GM23338 (cell line): Measurements from ENCODE around the gene LPP. TPM values are rescaled to one million over a fixed set of nuclear protein-coding genes. Genes with fewer than 3 reads are reported as not detected.

Experiments used
- ATAC-seq: fragments of 200-7000 bp; cut with Tn5 transposase; 3 replicates; pipeline ENCODE4 v1.9.1; 2020
- DNase-seq: peaks from one replicate; pipeline ENCODE4 v3.0.0-alpha.2; 2015; ENCODE audit warnings: low spot score
- H2AFZ ChIP-seq: fragments of 200-600 bp; sonication (generic); 2 replicates; pipeline ENCODE4 v1.8.0; 2016; ENCODE audit warnings: antibody characterized with exemption, mild to moderate bottlenecking, moderate library complexity
- H3F3A ChIP-seq: fragments of 200-600 bp; sonication (generic); replicated peaks from 2 replicates; pipeline ENCODE4 v1.8.0; 2017; ENCODE audit warnings: antibody characterized with exemption, mixed run types, low read depth
- H3K27ac ChIP-seq: fragments of 200-600 bp; sonication (generic); 2 replicates; pipeline ENCODE4 v1.6.1; 2016; ENCODE audit warnings: low read depth
- H3K27me3 ChIP-seq: fragments of 200-600 bp; sonication (generic); 2 replicates; pipeline ENCODE4 v1.8.0; 2016; ENCODE audit warnings: mild to moderate bottlenecking, mixed run types, moderate library complexity; ENCODE audit not compliant: insufficient read depth
- H3K36me3 ChIP-seq: fragments of 200-600 bp; sonication (generic); 2 replicates; pipeline ENCODE4 v1.8.0; 2016; ENCODE audit warnings: mild to moderate bottlenecking; ENCODE audit not compliant: insufficient read depth
- H3K4me1 ChIP-seq: fragments of 200-600 bp; sonication (generic); 2 replicates; pipeline ENCODE4 v1.8.0; 2016; ENCODE audit warnings: mild to moderate bottlenecking, moderate library complexity; ENCODE audit not compliant: insufficient read depth
- H3K4me2 ChIP-seq: fragments of 200-600 bp; sonication (generic); 2 replicates; pipeline ENCODE4 v1.7.1; 2017; ENCODE audit warnings: mixed run types
- H3K4me3 ChIP-seq: fragments of 200-600 bp; sonication (generic); 2 replicates; pipeline ENCODE4 v1.6.1; 2016; ENCODE audit warnings: mixed run types
- H3K79me2 ChIP-seq: fragments of 200-600 bp; sonication (generic); replicated peaks from 2 replicates; pipeline ENCODE4 v1.8.0; 2017; ENCODE audit warnings: mild to moderate bottlenecking; ENCODE audit not compliant: insufficient read depth
- H3K9me2 ChIP-seq: fragments of 200-600 bp; sonication (generic); 2 replicates; pipeline ENCODE4 v1.8.0; 2017; ENCODE audit not compliant: insufficient read depth
- H4K20me1 ChIP-seq: fragments of 200-600 bp; sonication (generic); replicated peaks from 2 replicates; pipeline ENCODE4 v1.8.0; 2017; ENCODE audit warnings: mild to moderate bottlenecking; ENCODE audit not compliant: insufficient read depth
- H3K27ac Mint-ChIP-seq: 2 replicates; pipeline ENCODE4 v1.8.0; 2020; ENCODE audit warnings: inconsistent platforms, mild to moderate bottlenecking, moderate library complexity, mixed read lengths
- H3K27me3 Mint-ChIP-seq: 3 replicates; pipeline ENCODE4 v1.8.0; 2022; ENCODE audit warnings: low read depth, mild to moderate bottlenecking, moderate library complexity, mixed read lengths, inconsistent platforms; ENCODE audit not compliant: insufficient read depth, poor library complexity
- H3K36me3 Mint-ChIP-seq: 3 replicates; pipeline ENCODE4 v1.8.0; 2021; ENCODE audit warnings: low read depth, mild to moderate bottlenecking, inconsistent platforms, moderate library complexity, mixed read lengths
- H3K4me1 Mint-ChIP-seq: 3 replicates; pipeline ENCODE4 v1.8.0; 2020; ENCODE audit warnings: mild to moderate bottlenecking, inconsistent platforms, mixed read lengths
- H3K4me3 Mint-ChIP-seq: 3 replicates; pipeline ENCODE4 v1.8.0; 2021; ENCODE audit warnings: moderate library complexity, mild to moderate bottlenecking, inconsistent platforms, mixed read lengths
- H3K9me3 Mint-ChIP-seq: 3 replicates; pipeline ENCODE4 v1.8.0; 2020; ENCODE audit warnings: moderate library complexity, mild to moderate bottlenecking, inconsistent platforms, mixed read lengths
- CREB1 ChIP-seq: fragments of 250-450 bp; sonication (Bioruptor Pico); IDR thresholded peaks from 2 replicates; pipeline ENCODE4 v1.5.0; 2020; ENCODE audit warnings: low read depth, mild to moderate bottlenecking, moderate library complexity
- CTCF ChIP-seq, 2 experiments: fragments of 200-600 bp in 1 of 2; sonication (generic) in 1 of 2; conservative IDR thresholded peaks; 2 replicates each; pipeline versions ENCODE4 v1.5.1 to v1.6.1; 2016 to 2017; ENCODE audit warnings: antibody characterized with exemption in 2 of 2, low read depth in 2 of 2, mild to moderate bottlenecking in 2 of 2, moderate library complexity in 1 of 2
- ETS1 ChIP-seq: IDR thresholded peaks from 2 replicates; pipeline ENCODE4 v1.6.1; 2016; ENCODE audit warnings: antibody characterized with exemption
- EZH2 ChIP-seq: fragments of 200-600 bp; sonication (generic); IDR thresholded peaks from one replicate; pipeline ENCODE4 v1.8.0; 2017; ENCODE audit warnings: antibody characterized with exemption, mild to moderate bottlenecking, low read depth; ENCODE audit not compliant: unreplicated experiment
- EZH2phosphoT487 ChIP-seq: fragments of 200-600 bp; sonication (generic); IDR thresholded peaks from one replicate; pipeline ENCODE4 v1.8.1; 2018; ENCODE audit warnings: antibody characterized with exemption; ENCODE audit not compliant: unreplicated experiment
- JUNB ChIP-seq: IDR thresholded peaks from one replicate; pipeline ENCODE4 v1.6.1; 2016; ENCODE audit warnings: antibody characterized with exemption; ENCODE audit not compliant: unreplicated experiment
- NANOG ChIP-seq: IDR thresholded peaks from 2 replicates; pipeline ENCODE4 v1.6.1; 2016; ENCODE audit warnings: antibody characterized with exemption, borderline replicate concordance
- POLR2AphosphoS5 ChIP-seq: IDR thresholded peaks from 2 replicates; pipeline ENCODE4 v1.6.1; 2016; ENCODE audit warnings: antibody characterized with exemption, low read depth
- REST ChIP-seq: IDR thresholded peaks from one replicate; pipeline ENCODE4 v1.6.1; 2018; ENCODE audit warnings: antibody characterized with exemption; ENCODE audit not compliant: unreplicated experiment
- STAT1 ChIP-seq: IDR thresholded peaks from one replicate; pipeline ENCODE4 v1.6.1; 2016; ENCODE audit warnings: antibody characterized with exemption; ENCODE audit not compliant: unreplicated experiment
- ZNF114 ChIP-seq: fragments of 250-450 bp; sonication (Bioruptor Pico); IDR thresholded peaks from 2 replicates; pipeline ENCODE4 v1.5.0; 2020; ENCODE audit warnings: mild to moderate bottlenecking, moderate library complexity
- ZNF331 ChIP-seq: fragments of 250-450 bp; sonication (Bioruptor Pico); IDR thresholded peaks from 2 replicates; pipeline ENCODE4 v1.5.0; 2020; ENCODE audit warnings: low read depth, mild to moderate bottlenecking, moderate library complexity
- ZNF462 ChIP-seq: fragments of 250-450 bp; sonication (Bioruptor Pico); IDR thresholded peaks from 2 replicates; pipeline ENCODE4 v1.5.0; 2020; ENCODE audit warnings: mild to moderate bottlenecking, moderate library complexity
- polyA plus RNA-seq: library from polyadenylated mRNA; unstranded; fragments of >200 nt; fragmentation: Nextera tagmentation; extraction: Ambion mirVana; gene quantifications from 2 replicates; pipeline ENCODE4 v1.2.1, GENCODE V29; 2016
- total RNA-seq: library from RNA; depleted of rRNA; stranded (reverse); fragments of >200 nt; shearing (Covaris generic); gene quantifications from 2 replicates; pipeline ENCODE4 v1.2.3, GENCODE V29; 2014

Gene LPP
- total and polyA plus RNA-seq, 2 experiments from 2014 or later: 23.0 to 35.2 TPM

GRCh38 chr3:188508454-188508853 lies 354.5 kb downstream of the LPP start:
- Histone ChIP-seq H3K36me3 (no peaks in the 10 kb centered on the region), H3K4me3 (no peak overlapping the region), H4K20me1 (no peaks in the 10 kb centered on the region), H3K27me3 (no peaks in the 10 kb centered on the region), H3K9me2 (no peaks in the 10 kb centered on the region), H3K79me2 (no peaks in the 10 kb centered on the region), H3K4me2 (no peak overlapping the region), H3K4me1 (peaks cover 18% of the 10 kb centered on the region), H3K27ac (no peak overlapping the region), H2AFZ (no peak overlapping the region), H3F3A (no peaks in the 10 kb centered on the region)
- H3K9me3 Mint-ChIP-seq: peaks cover 8% of the 10 kb centered on the region; the same call in 2 of the 3 replicates
- no peaks in the 10 kb centered on the region for H3K27me3 Mint-ChIP-seq
- peaks cover 17% of the 10 kb centered on the region for H3K4me1 Mint-ChIP-seq
- TF ChIP-seq EZH2phosphoT487 (no peak), ZNF462 (no peak), ZNF331 (no peak), CREB1 (no peak), CTCF (conservative IDR thresholded peaks at IDR 0.05; ENCODE audit: low read depth in 2 of 2) (no peak), ZNF114 (CRISPR knock-in tag) (no peak), JUNB (no peak), REST (no peak), ETS1 (no peak), STAT1 (no peak), EZH2 (no peak), NANOG (no peak), POLR2AphosphoS5 (no peak)
- no peak overlapping the region for H3K27ac Mint-ChIP-seq
- H3K4me3 Mint-ChIP-seq: no peak overlapping the region
- ATAC-seq (no peak), DNase-seq (no peak)
- H3K36me3 Mint-ChIP-seq: peaks cover 11% of the 10 kb centered on the region
